Ishikawa (cell line): Measurements from ENCODE around the gene RCOR1.

Experiments
- CEBPB ChIP-seq: IDR thresholded peaks from 2 replicates; pipeline ENCODE4 v1.6.1; 2012
- CREB1 ChIP-seq: IDR thresholded peaks from 2 replicates; pipeline ENCODE4 v1.6.1; 2012; ENCODE audit warnings: low read depth
- EGR1 ChIP-seq: IDR thresholded peaks from 2 replicates; pipeline ENCODE4 v1.6.1; 2012
- EP300 ChIP-seq: IDR thresholded peaks from 2 replicates; pipeline ENCODE4 v1.6.1; 2012; ENCODE audit warnings: borderline replicate concordance
- FOXM1 ChIP-seq: IDR thresholded peaks from 2 replicates; pipeline ENCODE4 v1.6.1; 2012; ENCODE audit warnings: low read depth, borderline replicate concordance
- MAX ChIP-seq: IDR thresholded peaks from 2 replicates; pipeline ENCODE4 v1.6.1; 2012
- NFIC ChIP-seq: IDR thresholded peaks from 2 replicates; pipeline ENCODE4 v1.6.1; 2012
- RAD21 ChIP-seq: IDR thresholded peaks from 2 replicates; pipeline ENCODE4 v1.6.1; 2012; ENCODE audit warnings: low read depth
- REST ChIP-seq: IDR thresholded peaks from 2 replicates; pipeline ENCODE4 v1.6.1; 2012; ENCODE audit warnings: low read depth, mild to moderate bottlenecking
- TAF1 ChIP-seq: IDR thresholded peaks from 2 replicates; pipeline ENCODE4 v1.6.1; 2012; ENCODE audit warnings: low read depth, mild to moderate bottlenecking
- TCF12 ChIP-seq: IDR thresholded peaks from 2 replicates; pipeline ENCODE4 v1.6.1; 2012; ENCODE audit warnings: low read depth
- TEAD4 ChIP-seq: IDR thresholded peaks from 2 replicates; pipeline ENCODE4 v1.6.1; 2012
- USF1 ChIP-seq: IDR thresholded peaks from 2 replicates; pipeline ENCODE4 v1.6.1; 2012
- YY1 ChIP-seq: IDR thresholded peaks from 2 replicates; pipeline ENCODE4 v1.6.1; 2012; ENCODE audit warnings: low read depth
- ZBTB7A ChIP-seq: IDR thresholded peaks from 2 replicates; pipeline ENCODE4 v1.6.1; 2012; ENCODE audit warnings: low read depth

The RCOR1 gene

GRCh38 chr14:102633906-102634595 is 41.6 kb downstream of the RCOR1 start:
- TF ChIP-seq EGR1 (no peak), USF1 (no peak), ZBTB7A (no peak), TAF1 (no peak), MAX (no peak), EP300 (no peak), YY1 (no peak), CEBPB (no peak)

- TF ChIP-seq RAD21 (no peak), EP300 (no peak), EGR1 (no peak), REST (no peak), CREB1 (no peak), YY1 (no peak), TCF12 (no peak), CEBPB (no peak), USF1 (no peak), TEAD4 (no peak), FOXM1 (no peak), NFIC (no peak), MAX (no peak), TAF1 (no peak), ZBTB7A (no peak)
Observed at GRCh38 chr14:102644523-102644922, 52.1 kb downstream of the RCOR1 start.

- TF ChIP-seq TCF12 (no peak), NFIC (no peak), REST (no peak), CEBPB (no peak), USF1 (no peak), YY1 (no peak), TAF1 (no peak), CREB1 (no peak), EP300 (no peak)
Observed at GRCh38 chr14:102645746-102646440, 53.4 kb downstream of the RCOR1 start.

- TF ChIP-seq TEAD4, result no peak
- no peak for TF ChIP-seq ZBTB7A
- no peak for TF ChIP-seq TCF12
- no peak for TF ChIP-seq CEBPB
- no peak for TF ChIP-seq EP300
- no peak for TF ChIP-seq MAX
- TF ChIP-seq RAD21, result no peak
- no peak for TF ChIP-seq TAF1
- TF ChIP-seq CREB1, result no peak
- TF ChIP-seq EGR1, result no peak
- no peak for TF ChIP-seq YY1
- TF ChIP-seq FOXM1, result no peak
Observed at GRCh38 chr14:102646615-102647014, 54.2 kb downstream of the RCOR1 start.

- TF ChIP-seq FOXM1 (no peak), RAD21 (no peak), TEAD4 (no peak), TCF12 (no peak), MAX (no peak), NFIC (no peak), REST (no peak), EGR1 (no peak), CEBPB (no peak), CREB1 (no peak), YY1 (no peak)
Observed at GRCh38 chr14:102652194-102652593, 59.7 kb downstream of the RCOR1 start.
